Body of pancreas (tissue), 4 donors: ENCODE measurements around the gene GJB5. TPM values are rescaled to one million over a fixed set of nuclear protein-coding genes. Genes with fewer than 3 reads are reported as not detected.

ENCODE experiments used
- ATAC-seq: fragments of 150-250 bp; one replicate; pipeline ENCODE4 v1.9.1; 2016
- DNase-seq, 4 donors: peaks; one replicate each; pipeline ENCODE4 v3.0.0-alpha.2; 2019
- H3K27ac ChIP-seq, 4 donors: fragments of 200-600 bp; sonication (generic); 1 replicate in 3 of 4; 2 replicates in 1 of 4; pipeline versions ENCODE4 v1.5.1 to v1.6.1; 2016 to 2019; ENCODE audit warnings: mild to moderate bottlenecking in 1 of 4, mixed read lengths in 1 of 4, moderate library complexity in 1 of 4
- H3K27me3 ChIP-seq, 2 donors: fragments of 200-600 bp; sonication (generic); one replicate each; pipeline ENCODE4 v1.6.0; 2016; ENCODE audit warnings: mild to moderate bottlenecking in 1 of 2
- H3K36me3 ChIP-seq, 2 donors: fragments of 200-600 bp; sonication (generic); replicated peaks in 1 of 2; 2 replicates each; pipeline ENCODE4 v1.5.1; 2016; ENCODE audit warnings: low read depth in 2 of 2; ENCODE audit not compliant: insufficient read depth in 1 of 2
- H3K4me1 ChIP-seq: fragments of 200-600 bp; sonication (generic); one replicate; pipeline ENCODE4 v1.6.0; 2016
- H3K4me3 ChIP-seq, 2 donors: fragments of 200-600 bp; sonication (generic); 1 replicate in 1 of 2; 2 replicates in 1 of 2; pipeline ENCODE4 v1.5.1; 2016 to 2019
- H3K9me3 ChIP-seq, 3 donors: fragments of 200-600 bp; sonication (generic); 1 replicate in 2 of 3; 2 replicates in 1 of 3; pipeline ENCODE4 v1.5.1; 2016
- CTCF ChIP-seq, 7 experiments: fragments of 450-650 bp in 4 of 7; fragments of 200-600 bp in 3 of 7; sonication (generic) in 3 of 7; IDR thresholded peaks; one replicate each; pipeline ENCODE4 v1.5.1; 2016 to 2019; ENCODE audit warnings: antibody characterized with exemption in 7 of 7
- POLR2A ChIP-seq, 3 donors: fragments of 450-650 bp; IDR thresholded peaks; one replicate each; pipeline ENCODE4 v1.6.1; 2016; ENCODE audit warnings: antibody characterized with exemption in 3 of 3, mild to moderate bottlenecking in 2 of 3
- WGBS, 2 donors: methylation state at CpG; one replicate each; pipeline ENCODE4 v1.1.5; 2017; 5-methylcytosine and 5-hydroxymethylcytosine counted together
- intact Hi-C: fragments of 100-400 bp; cut with DNase I; formaldehyde crosslinking; loops from one replicate; pipeline ENCODE4 v1.15.1; 2023
- total RNA-seq, 2 donors: library from RNA; depleted of rRNA; stranded (reverse); fragments of >200 nt; gene quantifications; one replicate each; pipeline ENCODE4 v1.1.0, GENCODE V29; 2016

GJB5 gene
- total RNA-seq, 2 donors from 2014 or later, result not detected

- no peak for DNase-seq
- Histone ChIP-seq H3K4me1 (peaks cover 19% of the 10 kb centered on the region), H3K4me3 (no peak overlapping the region), H3K9me3 (no peaks in the 10 kb centered on the region), H3K27me3 (no peaks in the 10 kb centered on the region), H3K27ac (no peak overlapping the region), H3K36me3 (no peaks in the 10 kb centered on the region)
- 88 to 91% methylated on average over 2 of the region's 2 CpGs for WGBS, 2 donors
- TF ChIP-seq POLR2A (IDR thresholded peaks at IDR 0.05) (no peak), CTCF (IDR thresholded peaks at IDR 0.05) (no peak)
- ATAC-seq, result no peak
- intact Hi-C loops, result no loop called here
These were observed 25.7 kb downstream of the GJB5 start for GRCh38 chr1:34780528-34780927.

GRCh38 chr1:34781071-34781843 is 26.4 kb downstream of the GJB5 start, which contains the start of gene GJB3:
TSS of gene GJB3 (plus strand) at chr1:34781214. CDS start at chr1:34784763, 3,549 bp downstream.
- Histone ChIP-seq H3K27me3 (no peaks in the 10 kb centered on the region), H3K27ac (no peak within 1 kb of the TSS), H3K4me3 (peak within 1 kb of the TSS in 1 of 2 donors; percentile 18), H3K36me3 (no peaks in the 10 kb centered on the region), H3K9me3 (no peaks in the 10 kb centered on the region), H3K4me1 (peaks cover 19% of the 10 kb centered on the region)
- no peak for DNase-seq
- 2 to 15% methylated on average over 4 to 52 of the region's 62 CpGs for WGBS, 2 donors
- TF ChIP-seq CTCF (IDR thresholded peaks at IDR 0.05), result no peak
- no peak for TF ChIP-seq POLR2A (IDR thresholded peaks at IDR 0.05)
- intact Hi-C loops, result no loop called here
- ATAC-seq, result peak; percentile 30

GRCh38 chr1:34781844-34782391 is 27.1 kb downstream of the GJB5 start:
- H3K27ac ChIP-seq, result no peak overlapping the region
- no peaks in the 10 kb centered on the region for H3K36me3 ChIP-seq
- no peaks in the 10 kb centered on the region for H3K9me3 ChIP-seq
- peaks cover 19% of the 10 kb centered on the region for H3K4me1 ChIP-seq
- WGBS, 2 donors, result 7 to 12% methylated on average over 11 to 18 of the region's 18 CpGs
- ATAC-seq, result no peak
- peak overlapping the region in 1 of 2 donors; percentile 18 for H3K4me3 ChIP-seq
- TF ChIP-seq POLR2A (IDR thresholded peaks at IDR 0.05) (no peak), CTCF (IDR thresholded peaks at IDR 0.05) (no peak)
- intact Hi-C loops, result no loop called here
- no peaks in the 10 kb centered on the region for H3K27me3 ChIP-seq
- DNase-seq, result no peak

- Histone ChIP-seq H3K9me3 (no peaks in the 10 kb centered on the region), H3K27me3 (no peaks in the 10 kb centered on the region), H3K27ac (no peak overlapping the region), H3K4me3 (no peak overlapping the region), H3K36me3 (no peaks in the 10 kb centered on the region), H3K4me1 (peaks cover 19% of the 10 kb centered on the region)
- WGBS, 2 donors, result 83 to 90% methylated on average over 28 of the region's 28 CpGs
- DNase-seq, result no peak
- intact Hi-C loops, result no loop called here
- no peak for ATAC-seq
- TF ChIP-seq POLR2A (IDR thresholded peaks at IDR 0.05), result no peak
- TF ChIP-seq CTCF (IDR thresholded peaks at IDR 0.05), result no peak
These were observed 29.9 kb downstream of the GJB5 start for GRCh38 chr1:34784751-34785221.
